HL-60 (cell line): Measurements from ENCODE around the gene XYLB.

Experiments
- DNase-seq, 2 experiments: peaks; one replicate each; pipeline ENCODE4 v3.0.0-alpha.2; 2010 to 2020; ENCODE audit warnings: low read depth in 1 of 2, low spot score in 1 of 2
- H3K27ac ChIP-seq: fragments of 250-450 bp; sonication (Bioruptor Pico); replicated peaks from 2 replicates; pipeline ENCODE4 v1.5.1; 2020; ENCODE audit warnings: mild to moderate bottlenecking, moderate library complexity
- H3K27me3 ChIP-seq: fragments of 250-450 bp; sonication (Bioruptor Pico); 2 replicates; pipeline ENCODE4 v1.5.1; 2021; ENCODE audit warnings: mild to moderate bottlenecking, moderate library complexity; ENCODE audit not compliant: insufficient read depth, poor library complexity, severe bottlenecking
- H3K4me3 ChIP-seq: replicated peaks from 2 replicates; pipeline ENCODE4 v1.5.1; 2011; ENCODE audit warnings: mild to moderate bottlenecking, control low read depth, low read length; ENCODE audit not compliant: insufficient read depth
- GABPA ChIP-seq: IDR thresholded peaks from 2 replicates; pipeline ENCODE4 v1.6.1; 2012; ENCODE audit warnings: low read depth
- POLR2AphosphoS5 ChIP-seq: IDR thresholded peaks from 2 replicates; pipeline ENCODE4 v1.6.1; 2012; ENCODE audit warnings: low read depth
- SPI1 ChIP-seq: IDR thresholded peaks from 2 replicates; pipeline ENCODE4 v1.6.1; 2012; ENCODE audit warnings: low read depth, mild to moderate bottlenecking, borderline replicate concordance
- TF ChIP-seq, protein P1 (sequence below): IDR thresholded peaks from one replicate; pipeline ENCODE4 v1.5.1; 2011; ENCODE audit warnings: low read length, control low read depth, inconsistent platforms; ENCODE audit not compliant: insufficient read depth
- TF ChIP-seq, protein P2 (sequence below): IDR thresholded peaks from 2 replicates; pipeline ENCODE4 v1.6.1; 2012; ENCODE audit warnings: low read depth; ENCODE audit not compliant: insufficient replicate concordance

The XYLB gene

DNA sequence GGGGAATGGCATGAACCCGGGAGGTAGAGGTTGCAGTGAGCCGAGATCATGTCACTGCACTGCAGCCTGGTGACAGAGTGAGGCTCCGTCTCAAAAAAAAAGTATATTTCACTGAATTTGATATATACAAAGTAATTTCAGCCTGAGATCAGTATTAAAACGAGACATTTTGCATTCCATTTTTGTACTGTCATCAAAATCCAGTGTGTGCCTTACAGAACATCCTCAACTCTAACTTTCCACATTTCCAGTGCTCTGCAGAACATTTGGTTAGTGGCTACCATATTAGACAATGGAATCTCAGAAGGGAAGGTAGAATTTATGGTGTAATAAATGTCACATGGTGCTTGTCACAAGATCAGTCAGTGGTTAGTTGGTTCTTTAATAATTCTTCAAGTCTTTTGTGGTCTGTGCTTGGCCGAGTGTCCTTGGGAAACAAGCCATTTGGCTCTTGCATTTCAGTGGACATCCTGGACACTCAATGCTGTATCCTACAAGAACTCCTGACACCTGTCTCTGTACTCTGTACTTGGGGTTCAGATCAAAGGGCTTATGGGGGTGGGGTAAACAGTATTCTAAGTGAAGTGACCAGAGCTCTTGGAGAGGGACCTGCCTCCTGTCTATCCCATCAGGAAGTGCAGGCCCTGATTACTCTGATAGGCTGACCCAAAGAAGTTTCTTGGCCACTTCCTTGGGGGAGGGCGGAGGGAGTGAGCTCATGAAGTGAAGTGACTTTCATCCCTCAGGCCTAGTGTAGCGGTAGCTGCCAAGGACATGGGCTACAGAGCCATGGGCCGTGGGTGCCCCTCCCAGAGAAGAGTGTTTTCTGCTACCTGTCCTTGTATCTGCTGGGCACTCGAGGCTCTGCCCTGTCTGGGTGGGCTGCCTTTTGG lies 110.8 kb downstream of the XYLB start:
- TF ChIP-seq, protein P1, sequence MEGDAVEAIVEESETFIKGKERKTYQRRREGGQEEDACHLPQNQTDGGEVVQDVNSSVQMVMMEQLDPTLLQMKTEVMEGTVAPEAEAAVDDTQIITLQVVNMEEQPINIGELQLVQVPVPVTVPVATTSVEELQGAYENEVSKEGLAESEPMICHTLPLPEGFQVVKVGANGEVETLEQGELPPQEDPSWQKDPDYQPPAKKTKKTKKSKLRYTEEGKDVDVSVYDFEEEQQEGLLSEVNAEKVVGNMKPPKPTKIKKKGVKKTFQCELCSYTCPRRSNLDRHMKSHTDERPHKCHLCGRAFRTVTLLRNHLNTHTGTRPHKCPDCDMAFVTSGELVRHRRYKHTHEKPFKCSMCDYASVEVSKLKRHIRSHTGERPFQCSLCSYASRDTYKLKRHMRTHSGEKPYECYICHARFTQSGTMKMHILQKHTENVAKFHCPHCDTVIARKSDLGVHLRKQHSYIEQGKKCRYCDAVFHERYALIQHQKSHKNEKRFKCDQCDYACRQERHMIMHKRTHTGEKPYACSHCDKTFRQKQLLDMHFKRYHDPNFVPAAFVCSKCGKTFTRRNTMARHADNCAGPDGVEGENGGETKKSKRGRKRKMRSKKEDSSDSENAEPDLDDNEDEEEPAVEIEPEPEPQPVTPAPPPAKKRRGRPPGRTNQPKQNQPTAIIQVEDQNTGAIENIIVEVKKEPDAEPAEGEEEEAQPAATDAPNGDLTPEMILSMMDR: no peak
- no peak for TF ChIP-seq POLR2AphosphoS5
- Histone ChIP-seq H3K4me3 (no peak overlapping the region), H3K27ac (no peak overlapping the region), H3K27me3 (peaks cover 5% of the 10 kb centered on the region)
- no peak for DNase-seq

DNA sequence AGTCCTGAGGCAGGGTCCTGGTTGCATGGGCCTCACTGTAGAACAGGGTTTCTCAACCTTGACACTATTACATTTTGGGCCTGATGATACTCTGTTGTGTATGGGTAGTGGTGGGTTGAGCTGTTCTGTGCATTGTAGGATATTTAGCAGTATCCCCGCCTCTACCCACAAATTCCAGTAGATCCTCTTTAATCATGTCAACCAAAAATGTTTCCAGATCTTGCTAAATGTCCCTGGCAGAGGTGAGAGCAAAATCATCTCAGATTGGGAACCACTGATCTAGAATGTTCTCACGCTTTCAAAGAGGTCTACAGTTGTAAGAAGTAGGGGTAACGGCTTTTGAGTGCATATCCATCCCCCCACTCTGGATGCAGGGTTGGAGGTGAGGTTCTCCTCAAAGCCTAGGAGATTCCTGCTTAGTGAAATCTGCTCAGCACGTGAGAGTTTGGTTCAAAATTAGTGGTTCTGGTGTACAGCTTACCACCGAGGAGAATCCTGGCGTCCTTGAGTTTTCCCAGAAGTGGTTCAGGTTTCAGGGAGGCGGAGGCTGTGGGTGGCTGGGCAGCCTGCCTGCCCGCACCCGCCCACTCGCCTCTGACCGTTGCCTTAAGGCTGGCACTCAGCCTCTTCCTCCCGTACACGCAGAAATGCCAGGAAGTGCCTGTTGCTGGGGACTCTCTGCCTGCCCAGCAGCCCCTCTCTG lies 112.4 kb downstream of the XYLB start:
- TF ChIP-seq, protein P1: no peak
- TF ChIP-seq, protein P2, sequence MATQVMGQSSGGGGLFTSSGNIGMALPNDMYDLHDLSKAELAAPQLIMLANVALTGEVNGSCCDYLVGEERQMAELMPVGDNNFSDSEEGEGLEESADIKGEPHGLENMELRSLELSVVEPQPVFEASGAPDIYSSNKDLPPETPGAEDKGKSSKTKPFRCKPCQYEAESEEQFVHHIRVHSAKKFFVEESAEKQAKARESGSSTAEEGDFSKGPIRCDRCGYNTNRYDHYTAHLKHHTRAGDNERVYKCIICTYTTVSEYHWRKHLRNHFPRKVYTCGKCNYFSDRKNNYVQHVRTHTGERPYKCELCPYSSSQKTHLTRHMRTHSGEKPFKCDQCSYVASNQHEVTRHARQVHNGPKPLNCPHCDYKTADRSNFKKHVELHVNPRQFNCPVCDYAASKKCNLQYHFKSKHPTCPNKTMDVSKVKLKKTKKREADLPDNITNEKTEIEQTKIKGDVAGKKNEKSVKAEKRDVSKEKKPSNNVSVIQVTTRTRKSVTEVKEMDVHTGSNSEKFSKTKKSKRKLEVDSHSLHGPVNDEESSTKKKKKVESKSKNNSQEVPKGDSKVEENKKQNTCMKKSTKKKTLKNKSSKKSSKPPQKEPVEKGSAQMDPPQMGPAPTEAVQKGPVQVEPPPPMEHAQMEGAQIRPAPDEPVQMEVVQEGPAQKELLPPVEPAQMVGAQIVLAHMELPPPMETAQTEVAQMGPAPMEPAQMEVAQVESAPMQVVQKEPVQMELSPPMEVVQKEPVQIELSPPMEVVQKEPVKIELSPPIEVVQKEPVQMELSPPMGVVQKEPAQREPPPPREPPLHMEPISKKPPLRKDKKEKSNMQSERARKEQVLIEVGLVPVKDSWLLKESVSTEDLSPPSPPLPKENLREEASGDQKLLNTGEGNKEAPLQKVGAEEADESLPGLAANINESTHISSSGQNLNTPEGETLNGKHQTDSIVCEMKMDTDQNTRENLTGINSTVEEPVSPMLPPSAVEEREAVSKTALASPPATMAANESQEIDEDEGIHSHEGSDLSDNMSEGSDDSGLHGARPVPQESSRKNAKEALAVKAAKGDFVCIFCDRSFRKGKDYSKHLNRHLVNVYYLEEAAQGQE: no peak
- TF ChIP-seq POLR2AphosphoS5 (no peak), SPI1 (no peak)
- Histone ChIP-seq H3K4me3 (no peak overlapping the region), H3K27me3 (peaks cover 5% of the 10 kb centered on the region), H3K27ac (no peak overlapping the region)
- no peak for DNase-seq

DNA sequence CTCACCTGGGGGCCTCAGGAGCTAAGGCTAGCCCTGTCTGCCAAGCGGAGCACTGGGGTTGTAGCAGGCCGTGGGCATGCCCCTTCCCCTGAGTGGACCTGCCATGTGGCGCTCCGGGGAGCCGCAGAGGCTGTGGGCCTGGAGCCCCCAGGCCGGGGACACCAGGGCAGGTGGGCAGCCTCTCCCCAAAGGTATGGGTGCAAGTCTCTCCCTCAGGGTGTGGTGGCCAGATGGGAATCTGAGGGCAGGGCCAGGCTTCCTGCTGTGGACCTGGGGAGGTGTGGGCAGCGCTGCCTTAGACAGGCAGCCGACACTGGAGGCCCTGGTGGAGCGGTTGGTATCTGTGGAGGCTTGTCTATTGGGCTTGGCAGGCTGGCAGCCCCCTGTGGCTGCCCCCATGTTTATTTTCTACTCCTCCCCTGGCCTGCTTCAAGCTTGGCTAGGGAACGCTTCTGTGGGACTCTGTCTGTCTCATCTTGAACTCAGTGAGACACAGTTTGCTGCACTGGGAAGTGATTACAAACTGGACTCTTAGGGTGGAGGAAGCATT lies 113.0 kb downstream of the XYLB start:
- no peak overlapping the region for H3K27ac ChIP-seq
- H3K27me3 ChIP-seq: peaks cover 5% of the 10 kb centered on the region
- no peak overlapping the region for H3K4me3 ChIP-seq
- TF ChIP-seq POLR2AphosphoS5 (no peak), SPI1 (no peak)
- TF ChIP-seq, protein P1: no peak
- DNase-seq: no peak

DNA sequence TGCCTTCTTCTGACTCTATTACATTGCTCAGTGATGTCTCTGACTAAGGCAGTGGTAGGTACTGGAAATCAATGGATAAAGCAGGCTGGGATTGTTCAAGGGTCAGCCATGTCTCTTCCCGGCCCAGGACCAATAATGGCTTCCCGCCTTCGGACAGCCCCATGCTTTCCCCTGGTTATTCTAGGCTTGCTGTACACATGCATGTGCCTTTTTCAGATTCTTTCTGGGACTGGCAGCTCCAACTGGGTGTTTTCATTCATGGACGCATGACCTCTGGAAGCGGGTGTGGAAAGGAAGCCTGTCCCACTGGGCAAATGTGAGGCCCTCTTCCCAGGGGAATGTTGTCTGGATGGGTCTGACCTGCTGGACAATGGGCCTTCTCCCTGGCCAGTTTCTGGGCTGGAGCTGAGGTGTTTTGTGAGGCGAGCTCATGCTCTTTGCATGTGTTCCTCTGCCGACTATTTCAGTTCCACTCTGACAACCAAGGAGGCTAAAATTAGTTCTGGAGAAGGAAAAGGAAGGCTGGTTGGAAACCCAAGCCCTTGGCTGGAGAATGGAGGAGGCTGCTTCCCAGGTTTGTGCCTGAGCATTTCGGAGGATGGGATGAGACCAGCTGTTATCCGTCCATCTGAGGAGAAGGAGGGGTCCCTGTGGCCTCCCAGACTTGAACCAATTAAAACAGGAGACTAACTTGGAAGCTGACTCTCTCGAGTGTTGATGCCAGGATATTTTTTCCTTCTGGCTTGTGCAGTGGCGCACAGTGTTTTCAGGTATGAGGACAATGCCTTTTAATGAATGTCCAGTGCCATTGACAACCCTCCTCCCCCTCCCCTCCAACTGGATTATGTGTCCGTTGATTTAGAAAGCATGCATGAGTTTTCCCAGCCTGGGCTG lies 114.0 kb downstream of the XYLB start:
- no peak for DNase-seq
- no peak overlapping the region for H3K27ac ChIP-seq
- no peaks in the 10 kb centered on the region for H3K27me3 ChIP-seq
- TF ChIP-seq, protein P2: no peak
- TF ChIP-seq POLR2AphosphoS5 (no peak), GABPA (no peak), SPI1 (no peak)
- TF ChIP-seq, protein P1: no peak
- H3K4me3 ChIP-seq: no peak overlapping the region
